Osteocyte (in vitro differentiated cells): ENCODE results near the gene MKRN2OS. TPM values are rescaled to one million over a fixed set of nuclear protein-coding genes. Genes with fewer than 3 reads are reported as not detected.

Source experiments
- DNase-seq: peaks from one replicate; pipeline ENCODE4 v3.0.0; 2021; ENCODE audit warnings: mixed read lengths; ENCODE audit not compliant: unreplicated experiment; ENCODE audit errors: extremely low spot score
- H3K27ac Mint-ChIP-seq: one replicate; pipeline ENCODE4 v1.8.0; 2021; ENCODE audit warnings: mild to moderate bottlenecking, mixed read lengths; ENCODE audit not compliant: unreplicated experiment
- H3K27me3 Mint-ChIP-seq: one replicate; pipeline ENCODE4 v1.8.0; 2021; ENCODE audit warnings: mixed read lengths; ENCODE audit not compliant: unreplicated experiment
- H3K36me3 Mint-ChIP-seq: one replicate; pipeline ENCODE4 v1.8.0; 2021; ENCODE audit warnings: mixed read lengths; ENCODE audit not compliant: unreplicated experiment
- H3K4me1 Mint-ChIP-seq: one replicate; pipeline ENCODE4 v1.8.0; 2021; ENCODE audit warnings: mixed read lengths; ENCODE audit not compliant: unreplicated experiment
- H3K4me3 Mint-ChIP-seq: one replicate; pipeline ENCODE4 v1.8.0; 2021; ENCODE audit warnings: mild to moderate bottlenecking, moderate library complexity, mixed read lengths; ENCODE audit not compliant: unreplicated experiment
- H3K9me3 Mint-ChIP-seq: one replicate; pipeline ENCODE4 v1.8.0; 2021; ENCODE audit warnings: mixed read lengths; ENCODE audit not compliant: unreplicated experiment
- CTCF ChIP-seq: fragments of 200-600 bp; sonication (generic); IDR thresholded peaks from 2 replicates; pipeline ENCODE4 v1.5.0; 2021; ENCODE audit warnings: antibody characterized with exemption, mild to moderate bottlenecking, moderate library complexity
- total RNA-seq: library from RNA; stranded (reverse); gene quantifications from 2 replicates; pipeline ENCODE4 v1.2.1, GENCODE V29; 2021

MKRN2OS gene
- total RNA-seq, 1 donor from 2014 or later = not detected

- Mint-ChIP-seq H3K27me3 (no peaks in the 10 kb centered on the region), H3K4me1 (no peaks in the 10 kb centered on the region), H3K4me3 (no peak overlapping the region), H3K27ac (peak overlapping the region; percentile 13), H3K9me3 (no peaks in the 10 kb centered on the region), H3K36me3 (peaks cover 52% of the 10 kb centered on the region)
- no peak for DNase-seq
- TF ChIP-seq CTCF = no peak
Observed at GRCh38 chr3:12588039-12589009, 43.0 kb upstream of the MKRN2OS start.

GRCh38 chr3:12586403-12586802 lies 41.1 kb upstream of the MKRN2OS start:
- Mint-ChIP-seq H3K4me1 (no peaks in the 10 kb centered on the region), H3K4me3 (no peak overlapping the region), H3K27ac (no peak overlapping the region), H3K9me3 (no peaks in the 10 kb centered on the region), H3K36me3 (peaks cover 53% of the 10 kb centered on the region), H3K27me3 (no peaks in the 10 kb centered on the region)
- TF ChIP-seq CTCF = no peak
- DNase-seq = no peak

GRCh38 chr3:12585970-12586369 lies 40.7 kb upstream of the MKRN2OS start:
- H3K4me3 Mint-ChIP-seq = no peak overlapping the region
- H3K27me3 Mint-ChIP-seq = no peaks in the 10 kb centered on the region
- H3K9me3 Mint-ChIP-seq = no peaks in the 10 kb centered on the region
- no peaks in the 10 kb centered on the region for H3K4me1 Mint-ChIP-seq
- H3K36me3 Mint-ChIP-seq = peaks cover 54% of the 10 kb centered on the region
- DNase-seq = no peak
- H3K27ac Mint-ChIP-seq = no peak overlapping the region
- no peak for TF ChIP-seq CTCF

- H3K4me1 Mint-ChIP-seq = no peaks in the 10 kb centered on the region
- peak overlapping the region; percentile 18 for H3K27ac Mint-ChIP-seq
- TF ChIP-seq CTCF = no peak
Observed at GRCh38 chr3:12585181-12585580, 39.9 kb upstream of the MKRN2OS start.

GRCh38 chr3:12584083-12584482 lies 38.8 kb upstream of the MKRN2OS start:
- Mint-ChIP-seq H3K9me3 (no peaks in the 10 kb centered on the region), H3K4me3 (no peak overlapping the region), H3K27me3 (no peaks in the 10 kb centered on the region), H3K4me1 (no peaks in the 10 kb centered on the region), H3K27ac (no peak overlapping the region), H3K36me3 (peaks cover 57% of the 10 kb centered on the region)
- DNase-seq = no peak
- no peak for TF ChIP-seq CTCF

More at GRCh38 chr3:12585181-12585580, 39.9 kb upstream of the MKRN2OS start:
- no peaks in the 10 kb centered on the region for H3K9me3 Mint-ChIP-seq
- no peak overlapping the region for H3K4me3 Mint-ChIP-seq
- no peaks in the 10 kb centered on the region for H3K27me3 Mint-ChIP-seq
- no peak for DNase-seq
- H3K36me3 Mint-ChIP-seq = peaks cover 55% of the 10 kb centered on the region
